Activated naive CD8-positive, alpha-beta T cell treated with anti-CD3 and anti-CD28 coated beads for 36 hours (primary cell): ENCODE measurements around the gene CPXM1. TPM values are rescaled to one million over a fixed set of nuclear protein-coding genes. Genes with fewer than 3 reads are reported as not detected.
A peak's percentile ranks its signal among the peaks of the same experiment; 100 is the strongest.

Source experiments
- DNase-seq: peaks from one replicate; pipeline ENCODE4 v3.0.0; 2021
- H3K27ac Mint-ChIP-seq: one replicate; pipeline ENCODE4 v1.8.0; 2022; ENCODE audit warnings: mild to moderate bottlenecking, moderate library complexity, mixed read lengths
- H3K27me3 Mint-ChIP-seq: one replicate; pipeline ENCODE4 v1.8.0; 2022; ENCODE audit warnings: mild to moderate bottlenecking, mixed read lengths
- H3K36me3 Mint-ChIP-seq: one replicate; pipeline ENCODE4 v1.8.0; 2021; ENCODE audit warnings: mild to moderate bottlenecking, mixed read lengths
- H3K4me1 Mint-ChIP-seq: one replicate; pipeline ENCODE4 v1.8.0; 2021; ENCODE audit warnings: mixed read lengths
- H3K4me3 Mint-ChIP-seq: one replicate; pipeline ENCODE4 v1.8.0; 2022; ENCODE audit warnings: mild to moderate bottlenecking, moderate library complexity, mixed read lengths
- H3K9me3 Mint-ChIP-seq: one replicate; pipeline ENCODE4 v1.8.0; 2022; ENCODE audit warnings: mixed read lengths
- total RNA-seq, 2 experiments: library from RNA; stranded (reverse); gene quantifications; one replicate each; pipeline ENCODE4 v1.2.3, GENCODE V29; 2021

CPXM1 gene
- total RNA-seq, result 1 to 10 TPM; 4.2 to 4.3 TPM

DNA sequence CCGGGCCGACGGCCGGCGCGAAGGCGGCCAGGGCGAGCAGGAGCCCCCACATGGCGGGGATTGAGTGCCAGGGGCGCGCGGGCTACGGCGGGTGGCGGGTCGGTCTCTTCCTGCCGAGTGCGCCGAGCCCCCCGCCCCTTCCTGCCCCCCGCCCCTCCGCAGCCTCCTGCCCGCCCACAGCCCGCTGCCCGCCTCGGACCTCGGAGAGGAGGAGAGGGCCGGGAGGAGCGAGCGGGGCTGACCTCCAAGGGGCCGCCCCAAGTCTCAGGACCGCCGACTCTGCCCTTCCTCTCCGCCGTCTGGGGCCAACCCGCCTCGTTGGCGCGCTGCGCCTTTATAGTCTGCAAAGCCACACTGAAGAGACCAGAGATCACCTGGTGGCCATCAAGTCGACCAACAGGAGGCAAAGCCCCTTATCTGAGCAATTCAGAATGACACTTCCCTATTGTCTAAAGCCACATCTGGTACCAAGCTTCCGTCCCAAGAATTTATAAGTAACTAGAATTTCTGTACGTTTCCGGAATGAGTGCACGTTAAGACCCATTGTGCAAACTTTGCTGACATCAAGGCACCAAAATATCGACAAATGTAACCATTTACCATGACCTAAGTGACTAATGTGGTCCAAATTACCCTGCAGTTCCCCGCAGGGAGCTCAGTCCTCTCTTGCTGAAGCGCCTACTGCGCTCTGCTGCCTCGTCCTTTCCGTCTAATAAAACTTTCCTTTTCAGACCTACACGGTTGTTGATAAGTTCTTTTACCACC is at the start of gene CPXM1:
CPXM1 (minus strand) TSS at position 107 of the 765 bp plus-strand sequence; CDS start at position 52, 55 bp downstream.
- H3K27ac Mint-ChIP-seq, result peak within 1 kb of the TSS; percentile 70
- H3K27me3 Mint-ChIP-seq, result peaks cover 60% of the 10 kb centered on the region
- no peaks in the 10 kb centered on the region for H3K36me3 Mint-ChIP-seq
- H3K4me3 Mint-ChIP-seq, result peak within 1 kb of the TSS; percentile 86
- no peaks in the 10 kb centered on the region for H3K9me3 Mint-ChIP-seq
- DNase-seq, result no peak
- peaks cover 24% of the 10 kb centered on the region for H3K4me1 Mint-ChIP-seq

DNA sequence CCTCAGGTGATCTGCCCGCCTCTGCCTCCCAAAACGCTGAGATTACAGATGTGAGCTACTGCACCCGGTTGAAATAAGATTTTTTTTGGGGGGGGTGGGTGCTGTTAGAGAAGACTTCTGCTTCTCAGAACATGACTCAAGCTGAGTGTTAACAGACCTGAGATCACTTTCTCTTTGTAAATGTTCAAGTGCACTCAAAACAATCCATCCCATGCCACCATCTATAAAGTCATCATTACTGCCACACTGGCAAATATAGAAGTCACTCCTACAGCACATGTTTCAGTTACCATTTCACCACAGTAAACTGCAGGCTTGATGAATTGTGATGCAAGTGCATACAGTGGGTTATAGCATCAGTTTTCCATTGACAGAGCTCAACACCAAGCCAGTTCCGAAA is 49.1 kb upstream of the CPXM1 start:
- H3K4me1 Mint-ChIP-seq, result peaks cover 24% of the 10 kb centered on the region
- no peak overlapping the region for H3K4me3 Mint-ChIP-seq
- no peak for DNase-seq
- H3K36me3 Mint-ChIP-seq, result peaks cover 5% of the 10 kb centered on the region
- no peaks in the 10 kb centered on the region for H3K9me3 Mint-ChIP-seq
- no peak overlapping the region for H3K27ac Mint-ChIP-seq
- no peaks in the 10 kb centered on the region for H3K27me3 Mint-ChIP-seq

DNA sequence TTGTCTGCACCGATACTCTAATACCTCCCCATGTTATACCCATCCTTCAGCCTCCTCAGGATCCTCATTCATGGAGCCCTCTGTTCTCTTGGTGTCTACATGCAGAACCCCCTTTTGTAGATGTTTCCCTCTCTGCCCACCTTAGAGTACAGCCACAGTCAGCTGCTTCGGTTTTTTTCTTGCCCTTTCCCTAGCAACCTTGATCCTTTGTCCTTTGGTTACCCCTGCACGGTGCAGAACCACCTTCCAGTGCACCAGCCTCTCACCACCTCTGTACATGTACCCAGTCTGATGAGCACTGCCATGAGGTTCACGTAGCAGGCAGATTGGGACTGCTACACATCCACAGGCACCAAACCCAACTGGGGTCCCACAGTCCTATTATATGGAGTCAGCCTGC is 47.4 kb upstream of the CPXM1 start:
- no peaks in the 10 kb centered on the region for H3K27me3 Mint-ChIP-seq
- H3K36me3 Mint-ChIP-seq, result peaks cover 7% of the 10 kb centered on the region
- H3K9me3 Mint-ChIP-seq, result no peaks in the 10 kb centered on the region
- H3K4me1 Mint-ChIP-seq, result peaks cover 26% of the 10 kb centered on the region
- no peak for DNase-seq
- H3K4me3 Mint-ChIP-seq, result no peak overlapping the region
- no peak overlapping the region for H3K27ac Mint-ChIP-seq

DNA sequence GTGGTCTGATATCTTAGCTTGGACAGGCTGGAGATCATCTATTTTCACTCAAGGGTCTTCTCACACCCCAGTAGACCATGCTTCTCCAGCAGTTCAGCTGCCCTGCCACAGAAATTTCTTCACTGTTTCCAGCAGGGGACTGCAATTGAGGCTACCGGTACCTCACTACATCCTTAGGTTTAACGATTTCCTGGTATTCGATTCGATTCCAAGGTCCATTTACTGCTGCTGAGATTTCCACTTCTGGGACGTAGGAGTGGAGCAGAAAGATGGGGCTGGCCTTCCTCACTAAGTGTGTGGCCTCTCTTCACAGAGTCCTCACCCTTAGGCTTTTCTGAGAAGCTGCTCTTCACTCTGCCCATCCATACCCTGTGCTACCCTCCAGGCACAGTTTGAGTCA is 46.3 kb upstream of the CPXM1 start:
- Mint-ChIP-seq H3K4me1 (peaks cover 17% of the 10 kb centered on the region), H3K27me3 (no peaks in the 10 kb centered on the region), H3K9me3 (no peaks in the 10 kb centered on the region), H3K36me3 (peaks cover 7% of the 10 kb centered on the region), H3K27ac (no peak overlapping the region), H3K4me3 (no peak overlapping the region)
- no peak for DNase-seq

DNA sequence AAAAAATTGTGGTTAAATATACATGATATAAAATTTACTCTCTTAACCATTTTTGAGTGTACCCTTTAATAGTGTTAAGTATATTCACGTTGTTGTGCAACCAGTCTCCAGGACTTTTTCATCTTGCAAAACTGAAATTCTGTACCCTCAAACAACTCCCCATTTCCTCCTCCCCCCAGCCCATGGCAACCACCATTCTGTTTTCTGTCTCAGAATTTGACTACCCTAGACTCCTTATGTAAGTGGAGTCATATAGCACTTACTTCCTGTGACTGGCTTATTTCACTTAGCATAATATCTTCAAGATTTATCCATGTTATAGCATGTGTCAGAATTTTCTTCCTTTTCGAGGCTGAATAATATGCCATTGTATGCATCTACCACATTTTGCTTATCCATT is 45.2 kb upstream of the CPXM1 start:
- Mint-ChIP-seq H3K27ac (no peak overlapping the region), H3K27me3 (no peaks in the 10 kb centered on the region), H3K36me3 (peaks cover 7% of the 10 kb centered on the region), H3K9me3 (no peaks in the 10 kb centered on the region), H3K4me3 (no peak overlapping the region), H3K4me1 (peaks cover 18% of the 10 kb centered on the region)
- DNase-seq, result no peak

DNA sequence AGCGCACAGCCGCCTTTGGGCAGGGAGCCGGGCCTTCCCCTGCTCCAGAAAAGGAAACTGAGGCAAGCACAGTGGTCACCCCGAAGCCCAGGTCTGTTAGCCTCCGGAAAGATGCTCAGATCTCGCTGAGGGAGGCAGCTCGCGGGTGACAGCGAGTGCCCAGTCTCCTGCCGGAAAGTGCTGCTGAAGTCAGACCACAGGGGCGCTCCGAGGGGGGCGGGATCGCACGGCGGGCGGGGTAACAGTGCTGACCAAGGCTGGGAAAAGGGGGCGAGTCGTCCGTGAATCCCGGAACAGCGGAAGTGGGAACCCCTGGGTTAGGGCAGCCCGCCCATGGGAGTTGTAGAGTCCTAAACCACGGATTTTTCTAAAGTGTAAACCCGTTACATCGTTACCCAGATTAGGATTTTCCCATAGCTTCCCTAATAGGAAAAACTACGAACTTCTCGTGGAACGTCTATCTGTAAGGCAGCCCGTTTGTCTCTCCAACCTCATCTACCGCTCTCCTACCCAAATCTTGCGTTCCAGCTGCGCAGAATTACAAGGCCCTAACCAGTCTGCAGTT is 40.6 kb upstream of the CPXM1 start:
- peak overlapping the region; percentile 59 for H3K27ac Mint-ChIP-seq
- H3K4me1 Mint-ChIP-seq, result peaks cover 26% of the 10 kb centered on the region

DNA sequence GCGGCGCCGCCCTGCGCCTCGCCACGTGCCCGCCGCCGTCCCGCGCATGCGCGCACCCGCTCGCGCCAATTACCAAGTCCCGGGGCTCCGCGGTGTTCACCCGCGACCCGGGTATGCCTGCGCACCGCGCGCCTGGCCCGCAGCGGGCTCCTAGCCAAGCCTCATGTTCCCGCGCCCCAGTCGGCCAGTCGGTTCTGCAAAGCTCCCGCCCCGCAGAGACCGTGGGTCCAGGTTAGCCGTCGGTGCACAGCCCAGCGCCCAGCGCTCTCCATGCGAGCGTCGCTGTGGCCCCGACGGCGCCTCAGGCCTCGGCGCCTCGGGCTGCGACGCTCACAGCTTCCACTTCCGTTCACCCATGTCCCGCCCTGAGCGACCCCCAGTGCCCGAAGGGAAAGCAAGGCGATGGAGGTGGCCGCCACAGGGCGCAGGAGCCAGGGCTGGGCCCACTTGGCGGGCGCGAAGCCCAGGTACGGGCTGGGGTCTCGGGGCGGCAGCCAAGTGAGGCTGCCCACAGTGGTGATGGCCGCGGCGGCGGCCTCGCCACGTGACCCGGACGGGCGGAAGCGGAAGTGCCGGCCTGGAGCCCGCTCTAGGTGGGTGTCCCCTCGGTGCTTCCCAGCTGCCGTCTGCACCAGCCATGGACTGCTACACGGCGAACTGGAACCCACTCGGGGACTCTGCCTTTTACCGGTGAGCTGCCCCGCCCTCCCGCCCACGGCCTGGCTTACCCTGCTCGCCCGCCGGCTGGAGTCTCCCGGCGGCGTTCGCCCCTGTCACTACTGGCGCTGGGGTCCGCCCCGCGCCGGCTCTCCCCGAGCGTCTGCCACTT is 39.9 kb upstream of the CPXM1 start, which contains the start of the genes PCED1A and VPS16:
PCED1A (minus strand) TSS at position 518 of the 829 bp plus-strand sequence. CDS start 743 bp downstream, outside the sequence.
VPS16 (plus strand) TSS at position 608 of the 829 bp plus-strand sequence; CDS start at position 638, 30 bp downstream.
- DNase-seq, result peak; percentile 94
- Mint-ChIP-seq H3K27me3 (no peaks in the 10 kb centered on the region), H3K4me3 (peak within 1 kb of the TSS; percentile 76), H3K36me3 (peaks cover 20% of the 10 kb centered on the region), H3K27ac (peak within 1 kb of the TSS; percentile 86), H3K9me3 (peaks cover 2% of the 10 kb centered on the region), H3K4me1 (peaks cover 23% of the 10 kb centered on the region)

More for the DNA sequence above, 40.6 kb upstream of the CPXM1 start:
- H3K4me3 Mint-ChIP-seq, result peak overlapping the region; percentile 76
- peaks cover 20% of the 10 kb centered on the region for H3K36me3 Mint-ChIP-seq
- DNase-seq, result peak; percentile 56
- H3K9me3 Mint-ChIP-seq, result peaks cover 2% of the 10 kb centered on the region
- H3K27me3 Mint-ChIP-seq, result no peaks in the 10 kb centered on the region

DNA sequence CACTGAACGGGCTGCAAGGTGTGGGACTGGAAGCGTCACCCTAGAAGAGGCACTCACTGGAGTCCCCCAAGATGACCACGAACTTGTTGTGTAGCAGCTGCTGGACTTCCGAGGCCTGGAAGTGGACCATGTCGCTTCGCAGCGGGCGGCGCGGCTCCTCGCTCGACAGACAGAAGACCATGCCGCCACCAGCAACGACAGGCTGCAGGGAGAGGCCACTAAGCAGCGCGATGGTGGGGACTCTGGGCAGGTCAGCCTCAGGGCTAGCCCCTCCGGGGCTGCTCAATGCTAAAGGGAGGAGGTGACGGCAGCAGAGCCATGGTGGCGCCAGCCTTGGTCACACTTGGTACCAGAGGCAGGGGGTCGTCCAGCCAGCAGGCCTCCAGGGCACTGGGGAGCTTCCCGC is 39.3 kb upstream of the CPXM1 start:
- H3K4me3 Mint-ChIP-seq, result peak overlapping the region; percentile 69
- peaks cover 19% of the 10 kb centered on the region for H3K36me3 Mint-ChIP-seq
- peak overlapping the region; percentile 77 for H3K27ac Mint-ChIP-seq
- no peak for DNase-seq
- no peaks in the 10 kb centered on the region for H3K27me3 Mint-ChIP-seq
- H3K9me3 Mint-ChIP-seq, result peaks cover 2% of the 10 kb centered on the region
- H3K4me1 Mint-ChIP-seq, result peaks cover 18% of the 10 kb centered on the region

DNA sequence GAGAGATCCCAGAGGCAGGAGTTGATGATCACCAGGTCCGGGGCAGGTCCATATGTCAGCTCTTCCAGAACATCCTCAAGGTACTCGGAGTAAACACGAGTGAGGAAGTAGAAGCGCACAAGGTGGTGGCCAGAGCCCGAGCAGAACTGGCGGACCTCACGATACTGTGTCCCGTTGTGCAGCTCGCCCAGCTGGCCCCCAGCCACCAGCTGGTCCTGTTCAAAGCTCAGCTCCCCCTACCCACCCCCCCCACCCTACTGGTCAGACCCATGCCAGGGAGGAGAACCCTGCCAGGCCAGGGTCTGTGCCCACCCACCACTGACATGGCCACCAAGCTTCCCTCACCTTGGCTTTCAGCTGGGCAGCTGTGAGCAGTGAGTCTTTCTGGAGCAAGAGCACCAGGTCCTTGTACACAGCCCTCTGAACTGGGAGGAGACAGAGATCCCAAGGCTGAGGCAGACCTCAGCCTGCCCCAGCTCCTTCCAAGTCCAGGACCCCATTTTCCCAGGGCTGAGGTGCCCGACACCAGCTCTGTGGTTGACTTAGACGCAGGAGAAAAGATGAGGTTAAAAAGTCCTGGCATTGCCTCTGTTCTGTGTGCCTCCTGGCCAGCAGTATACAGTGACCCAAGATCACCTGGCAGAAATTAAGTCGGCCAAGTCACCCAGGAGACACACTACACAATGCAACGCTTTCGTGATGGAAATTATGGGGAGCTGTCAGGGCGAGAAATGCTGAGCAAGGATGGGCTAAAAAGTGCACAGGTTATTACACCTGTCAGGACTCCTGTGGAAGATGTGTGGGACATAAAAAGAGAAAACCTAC is 38.6 kb upstream of the CPXM1 start:
- Mint-ChIP-seq H3K4me1 (peaks cover 13% of the 10 kb centered on the region), H3K27me3 (no peaks in the 10 kb centered on the region), H3K36me3 (peaks cover 15% of the 10 kb centered on the region), H3K9me3 (peaks cover 2% of the 10 kb centered on the region), H3K27ac (peak overlapping the region; percentile 77), H3K4me3 (peak overlapping the region; percentile 69)
- DNase-seq, result no peak

DNA sequence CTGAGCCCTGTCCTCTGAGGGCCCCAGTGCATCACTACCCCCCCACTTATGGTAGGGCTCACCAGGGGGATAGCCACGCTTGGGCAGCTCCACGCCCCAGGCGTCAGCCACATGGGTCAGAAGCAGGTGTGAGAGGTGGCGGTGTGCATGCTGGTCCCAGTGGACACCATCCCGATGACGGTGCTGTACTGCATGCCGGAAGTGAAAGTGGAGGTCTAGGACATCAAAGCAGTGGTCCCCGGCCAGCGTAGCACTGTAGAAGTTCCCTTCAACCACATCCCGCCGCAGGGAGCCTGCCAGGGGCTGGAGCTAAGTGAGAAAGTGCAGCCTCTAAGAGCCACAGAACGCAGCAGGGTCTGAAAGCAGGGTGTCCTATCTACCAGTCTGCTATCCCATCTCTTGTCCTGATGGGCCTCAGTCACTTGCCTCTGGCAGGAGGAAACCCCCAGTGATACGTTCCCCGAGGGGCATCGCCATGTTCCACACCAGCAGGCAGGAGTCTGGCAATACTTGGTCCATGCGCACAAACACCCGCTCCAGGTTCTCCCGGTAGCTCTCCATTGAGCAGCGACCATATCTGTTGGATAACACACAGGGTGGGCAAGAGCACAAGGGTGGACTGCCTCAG is 37.9 kb upstream of the CPXM1 start:
- Mint-ChIP-seq H3K27ac (no peak overlapping the region), H3K4me1 (peaks cover 10% of the 10 kb centered on the region), H3K9me3 (peaks cover 2% of the 10 kb centered on the region), H3K27me3 (no peaks in the 10 kb centered on the region), H3K4me3 (no peak overlapping the region), H3K36me3 (peaks cover 15% of the 10 kb centered on the region)
- DNase-seq, result no peak

DNA sequence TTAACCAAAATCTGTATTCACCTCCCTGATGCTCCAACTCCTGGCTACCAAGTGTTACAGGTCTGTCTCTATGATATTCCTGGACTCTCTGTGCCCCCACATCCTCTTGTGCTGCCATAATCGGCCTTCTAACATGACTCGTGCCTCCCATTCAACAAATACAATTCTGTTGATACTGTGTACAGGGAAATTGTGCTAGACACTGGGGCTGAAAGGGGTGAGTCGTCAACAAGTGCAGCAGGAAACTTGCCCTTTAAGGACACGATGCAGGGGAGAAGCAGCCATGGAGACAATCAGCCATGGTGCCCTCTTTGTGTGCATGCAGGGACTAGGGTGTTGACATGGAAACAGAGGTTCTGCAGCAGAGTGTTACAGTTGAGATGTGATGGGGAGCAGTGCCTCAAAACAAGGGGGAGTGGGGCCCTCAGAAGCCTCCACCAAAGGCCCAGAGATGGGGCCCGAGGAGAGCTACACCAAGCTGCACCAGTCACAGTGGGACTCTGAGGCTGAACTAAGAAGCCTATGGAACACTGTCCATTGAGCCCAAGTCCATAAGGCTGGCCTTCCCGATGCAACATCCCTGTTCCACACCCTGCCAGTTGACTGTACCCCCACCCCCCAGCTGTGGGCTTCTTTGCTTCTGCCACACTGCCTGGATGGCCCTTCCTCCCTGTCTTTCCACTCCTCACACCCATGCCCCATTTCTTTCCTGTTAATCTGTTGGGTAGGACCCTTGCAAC is 37.0 kb upstream of the CPXM1 start:
- H3K9me3 Mint-ChIP-seq, result peaks cover 2% of the 10 kb centered on the region
- H3K27ac Mint-ChIP-seq, result no peak overlapping the region
- peaks cover 15% of the 10 kb centered on the region for H3K36me3 Mint-ChIP-seq
- no peak for DNase-seq
- peaks cover 10% of the 10 kb centered on the region for H3K4me1 Mint-ChIP-seq
- H3K4me3 Mint-ChIP-seq, result no peak overlapping the region
- no peaks in the 10 kb centered on the region for H3K27me3 Mint-ChIP-seq

DNA sequence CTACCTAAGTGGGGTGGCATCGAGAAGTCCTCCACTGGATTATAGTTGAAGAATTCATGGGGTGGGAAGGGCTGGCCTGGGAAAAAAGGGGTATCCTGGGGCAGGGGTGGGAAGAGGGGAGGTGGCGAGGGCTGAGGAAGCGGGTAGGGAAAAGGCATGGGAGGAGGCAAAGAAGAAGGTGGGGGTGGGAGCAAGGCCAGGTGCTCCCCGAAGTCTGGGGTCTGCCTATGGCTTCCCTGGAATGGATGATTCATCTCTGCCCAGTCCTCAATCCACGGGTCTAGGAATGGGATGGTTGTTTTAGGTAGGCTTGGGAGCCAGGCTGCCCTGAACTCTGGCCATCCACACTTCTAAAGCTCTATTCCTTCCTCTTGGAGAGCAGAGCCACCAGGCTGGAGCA is 35.6 kb upstream of the CPXM1 start:
- DNase-seq, result no peak
- H3K4me3 Mint-ChIP-seq, result no peak overlapping the region
- no peak overlapping the region for H3K27ac Mint-ChIP-seq
- peaks cover 2% of the 10 kb centered on the region for H3K9me3 Mint-ChIP-seq
- peaks cover 12% of the 10 kb centered on the region for H3K4me1 Mint-ChIP-seq
- no peaks in the 10 kb centered on the region for H3K27me3 Mint-ChIP-seq
- peaks cover 15% of the 10 kb centered on the region for H3K36me3 Mint-ChIP-seq

DNA sequence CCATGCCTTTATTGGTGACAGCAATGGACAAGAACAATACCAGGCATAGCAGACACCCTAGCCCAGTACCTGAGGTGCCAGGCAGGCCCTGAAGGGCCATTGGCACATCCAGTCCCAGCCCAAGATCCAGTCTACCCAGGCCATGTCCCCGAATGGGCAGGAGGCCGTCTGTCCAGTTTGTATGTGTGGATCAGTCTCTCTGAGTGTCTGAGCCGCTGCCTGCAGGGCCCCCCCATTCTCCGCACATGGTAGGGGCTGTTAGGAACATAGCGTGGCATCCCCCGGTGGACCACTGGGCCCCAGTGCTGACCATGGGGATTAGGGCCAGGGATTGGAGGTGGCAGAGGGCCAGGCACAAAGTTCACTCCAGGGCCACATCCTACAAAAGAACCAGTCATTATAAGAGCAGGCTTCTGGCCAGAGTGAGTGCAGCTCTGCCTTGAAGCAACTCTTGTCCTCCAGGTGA is 34.9 kb upstream of the CPXM1 start:
- H3K4me3 Mint-ChIP-seq, result no peak overlapping the region
- DNase-seq, result no peak

More for the DNA sequence above, 34.9 kb upstream of the CPXM1 start:
- Mint-ChIP-seq H3K4me1 (peaks cover 12% of the 10 kb centered on the region), H3K27ac (no peak overlapping the region), H3K27me3 (no peaks in the 10 kb centered on the region), H3K36me3 (peaks cover 15% of the 10 kb centered on the region), H3K9me3 (peaks cover 2% of the 10 kb centered on the region)
